Activated CD4-positive, alpha-beta T cell treated with anti-CD3 and anti-CD28 coated beads for 36 hours (primary cell): ENCODE measurements around the gene FYN. TPM values are rescaled to one million over a fixed set of nuclear protein-coding genes. Genes with fewer than 3 reads are reported as not detected.
A peak's percentile ranks its signal among the peaks of the same experiment; 100 is the strongest.

Experiments
- ATAC-seq: fragments of 200-7000 bp; cut with Tn5 transposase; one replicate; pipeline ENCODE4 v1.10.0; 2021; ENCODE audit warnings: mild to moderate bottlenecking, moderate library complexity
- CTCF ChIA-PET: fragments of 350-600 bp; sonication (Branson Sonifier 250); formaldehyde crosslinking; loops from one replicate; lab custom pipeline; 2021; ENCODE audit warnings: antibody characterized with exemption; lab: Charles Lee
- POLR2A ChIA-PET: fragments of 350-600 bp; sonication (Branson Sonifier 250); formaldehyde crosslinking; loops from one replicate; lab custom pipeline; 2021; ENCODE audit warnings: antibody characterized with exemption, inconsistent platforms; lab: Charles Lee
- DNase-seq: peaks from one replicate; pipeline ENCODE4 v3.0.0-alpha.2; 2020
- H3K27ac Mint-ChIP-seq: one replicate; pipeline ENCODE4 v1.8.0; 2021; ENCODE audit warnings: mixed read lengths
- H3K27me3 Mint-ChIP-seq: one replicate; pipeline ENCODE4 v1.8.0; 2021; ENCODE audit warnings: mixed read lengths
- H3K36me3 Mint-ChIP-seq: one replicate; pipeline ENCODE4 v1.8.0; 2021; ENCODE audit warnings: low read depth, mixed read lengths
- H3K4me1 Mint-ChIP-seq: one replicate; pipeline ENCODE4 v1.8.0; 2021; ENCODE audit warnings: mixed read lengths
- H3K4me3 Mint-ChIP-seq: one replicate; pipeline ENCODE4 v1.8.0; 2021; ENCODE audit warnings: mild to moderate bottlenecking, moderate library complexity, mixed read lengths
- H3K9me3 Mint-ChIP-seq: one replicate; pipeline ENCODE4 v1.8.0; 2021; ENCODE audit warnings: low read depth, mixed read lengths
- intact Hi-C, 2 experiments: fragments of 100-400 bp; cut with DNase I in 1 of 2; cut with micrococcal nuclease in 1 of 2; formaldehyde crosslinking; loops; one replicate each; pipeline versions ENCODE4 v1.14.2 to v1.15.1; 2022 to 2024; cut with DNase I, micrococcal nuclease
- total RNA-seq, 2 experiments: library from RNA; stranded (reverse); gene quantifications; one replicate each; pipeline ENCODE4 v1.2.3, GENCODE V29; 2021

Gene FYN
- total RNA-seq, 2 experiments from 2014 or later, result 345 to 504 TPM

- ChIA-PET CTCF (interaction anchor here (0.9 to 1.5 kb wide), 2 partner anchors 14 to 31 kb away, joined by 3 to 4 read pairs; no protein-coding TSS in a partner anchor), POLR2A (interaction anchor here (0.6 kb wide), 1 partner anchor 131 kb away, joined by 7 read pairs; no protein-coding TSS in a partner anchor)
- Mint-ChIP-seq H3K9me3 (no peaks in the 10 kb centered on the region), H3K36me3 (peaks cover 73% of the 10 kb centered on the region), H3K4me1 (peaks cover 61% of the 10 kb centered on the region), H3K4me3 (no peak overlapping the region), H3K27ac (peak overlapping the region; percentile 58), H3K27me3 (no peaks in the 10 kb centered on the region)
- DNase-seq (no peak), ATAC-seq (no peak)
- intact Hi-C loops, result no loop called here
These were observed 194.0 kb downstream of the FYN start for GRCh38 chr6:111679126-111679858.

- DNase-seq (no peak), ATAC-seq (no peak)
- no peak overlapping the region for H3K4me3 Mint-ChIP-seq
- ChIA-PET POLR2A (no interaction called here), CTCF (interaction anchor here (0.6 to 1.7 kb wide), 7 partner anchors 9 to 427 kb away, joined by 3 to 6 read pairs (median 4); no protein-coding TSS in a partner anchor)
- intact Hi-C loops, result no loop called here
- peak overlapping the region; percentile 33 for H3K27ac Mint-ChIP-seq
- H3K36me3 Mint-ChIP-seq, result peaks cover 77% of the 10 kb centered on the region
- H3K9me3 Mint-ChIP-seq, result no peaks in the 10 kb centered on the region
- H3K27me3 Mint-ChIP-seq, result no peaks in the 10 kb centered on the region
- H3K4me1 Mint-ChIP-seq, result peaks cover 50% of the 10 kb centered on the region
These were observed 195.8 kb downstream of the FYN start for GRCh38 chr6:111677249-111677990.

- Mint-ChIP-seq H3K4me1 (peaks cover 46% of the 10 kb centered on the region), H3K27ac (peak overlapping the region; percentile 6), H3K27me3 (no peaks in the 10 kb centered on the region), H3K4me3 (no peak overlapping the region), H3K36me3 (peaks cover 75% of the 10 kb centered on the region), H3K9me3 (no peaks in the 10 kb centered on the region)
- CTCF ChIA-PET, result interaction anchor here (0.9 to 1.4 kb wide), 3 partner anchors 8 to 366 kb away, joined by 3 to 8 read pairs (median 5); no protein-coding TSS in a partner anchor
- POLR2A ChIA-PET, result no interaction called here
- intact Hi-C loops, result no loop called here
- no peak for DNase-seq
- no peak for ATAC-seq
These were observed 196.9 kb downstream of the FYN start for GRCh38 chr6:111676383-111676782.

GRCh38 chr6:111674883-111675282, 198.4 kb downstream of the FYN start:
- Mint-ChIP-seq H3K27me3 (no peaks in the 10 kb centered on the region), H3K4me1 (peaks cover 37% of the 10 kb centered on the region), H3K36me3 (peaks cover 77% of the 10 kb centered on the region), H3K27ac (peak overlapping the region; percentile 4), H3K4me3 (no peak overlapping the region), H3K9me3 (no peaks in the 10 kb centered on the region)
- POLR2A ChIA-PET, result no interaction called here
- intact Hi-C loops, result no loop called here
- no peak for DNase-seq
- CTCF ChIA-PET, result interaction anchor here (0.7 to 1.3 kb wide), 2 partner anchors 21 to 352 kb away, joined by 3 to 5 read pairs; no protein-coding TSS in a partner anchor
- no peak for ATAC-seq

GRCh38 chr6:111674413-111674812, 198.8 kb downstream of the FYN start:
- Mint-ChIP-seq H3K4me3 (no peak overlapping the region), H3K27ac (peak overlapping the region; percentile 55), H3K36me3 (peaks cover 78% of the 10 kb centered on the region), H3K9me3 (no peaks in the 10 kb centered on the region), H3K4me1 (peaks cover 33% of the 10 kb centered on the region), H3K27me3 (no peaks in the 10 kb centered on the region)
- no peak for ATAC-seq
- no peak for DNase-seq
- ChIA-PET CTCF (interaction anchor here (1.3 kb wide), 1 partner anchor 22 kb away, joined by 5 read pairs; no protein-coding TSS in a partner anchor), POLR2A (no interaction called here)
- intact Hi-C loops, result no loop called here

GRCh38 chr6:111673937-111674336, 199.3 kb downstream of the FYN start:
- CTCF ChIA-PET, result interaction anchor here (0.8 to 1.3 kb wide), 2 partner anchors 22 to 153 kb away, joined by 4 to 5 read pairs; no protein-coding TSS in a partner anchor
- no peak overlapping the region for H3K27ac Mint-ChIP-seq
- ATAC-seq, result no peak
- peaks cover 28% of the 10 kb centered on the region for H3K4me1 Mint-ChIP-seq
- H3K4me3 Mint-ChIP-seq, result no peak overlapping the region
- H3K27me3 Mint-ChIP-seq, result no peaks in the 10 kb centered on the region
- intact Hi-C loops, result no loop called here
- H3K9me3 Mint-ChIP-seq, result no peaks in the 10 kb centered on the region
- POLR2A ChIA-PET, result no interaction called here
- H3K36me3 Mint-ChIP-seq, result peaks cover 80% of the 10 kb centered on the region
- DNase-seq, result no peak

GRCh38 chr6:111673532-111673931, 199.7 kb downstream of the FYN start:
- Mint-ChIP-seq H3K9me3 (no peaks in the 10 kb centered on the region), H3K36me3 (peaks cover 78% of the 10 kb centered on the region), H3K27me3 (no peaks in the 10 kb centered on the region), H3K27ac (no peak overlapping the region), H3K4me1 (peaks cover 24% of the 10 kb centered on the region), H3K4me3 (no peak overlapping the region)
- intact Hi-C loops, result no loop called here
- ATAC-seq (no peak), DNase-seq (no peak)
- CTCF ChIA-PET, result interaction anchor here (0.8 kb wide), 1 partner anchor 154 kb away, joined by 4 read pairs; no protein-coding TSS in a partner anchor
- POLR2A ChIA-PET, result no interaction called here

- Mint-ChIP-seq H3K36me3 (peaks cover 82% of the 10 kb centered on the region), H3K4me1 (peaks cover 18% of the 10 kb centered on the region), H3K9me3 (no peaks in the 10 kb centered on the region), H3K4me3 (no peak overlapping the region), H3K27me3 (no peaks in the 10 kb centered on the region), H3K27ac (peak overlapping the region; percentile 39)
- intact Hi-C loops, result no loop called here
- no peak for ATAC-seq
- ChIA-PET CTCF (interaction anchor here (0.8 kb wide), 1 partner anchor 154 kb away, joined by 4 read pairs; no protein-coding TSS in a partner anchor), POLR2A (no interaction called here)
- no peak for DNase-seq
These were observed 200.3 kb downstream of the FYN start for GRCh38 chr6:111672761-111673450.

- Mint-ChIP-seq H3K27ac (no peak overlapping the region), H3K4me1 (peaks cover 6% of the 10 kb centered on the region), H3K9me3 (no peaks in the 10 kb centered on the region), H3K4me3 (no peak overlapping the region), H3K27me3 (no peaks in the 10 kb centered on the region), H3K36me3 (peaks cover 80% of the 10 kb centered on the region)
- ATAC-seq (no peak), DNase-seq (no peak)
- ChIA-PET POLR2A (no interaction called here), CTCF (interaction anchor here (0.6 kb wide), 1 partner anchor 328 kb away, joined by 4 read pairs; no protein-coding TSS in a partner anchor)
- intact Hi-C loops, result loop anchor here in 1 of 2 experiments (5.0 kb wide), 1 partner anchor 373 kb away; no protein-coding TSS in a partner anchor
These were observed 203.9 kb downstream of the FYN start for GRCh38 chr6:111669326-111669725.

- ChIA-PET CTCF (interaction anchor here (0.6 to 1.1 kb wide), 3 partner anchors 8 to 409 kb away, joined by 3 to 5 read pairs (median 3); a partner anchor contains a TSS), POLR2A (no interaction called here)
- Mint-ChIP-seq H3K4me3 (no peak overlapping the region), H3K4me1 (peaks cover 6% of the 10 kb centered on the region), H3K27me3 (no peaks in the 10 kb centered on the region), H3K9me3 (no peaks in the 10 kb centered on the region), H3K27ac (peak overlapping the region; percentile 35), H3K36me3 (peaks cover 80% of the 10 kb centered on the region)
- DNase-seq (no peak), ATAC-seq (no peak)
- intact Hi-C loops, result loop anchor here in 1 of 2 experiments (5.0 kb wide), 1 partner anchor 374 kb away; no protein-coding TSS in a partner anchor
These were observed 204.8 kb downstream of the FYN start for GRCh38 chr6:111668410-111668809.
